ENCODE results near the gene GABRB2.

- TF ChIP-seq CTCF (IDR thresholded peaks at IDR 0.05) (no peak), ZFX (IDR thresholded peaks at IDR 0.05; ENCODE audit: borderline replicate concordance) (no peak)
Observed at GRCh38 chr5:161305601-161306000, 240.9 kb downstream of the GABRB2 start.

All from 22Rv1 (cell line).